IMR-90 (cell line): ENCODE results near the gene DBX1. TPM values are rescaled to one million over a fixed set of nuclear protein-coding genes. Genes with fewer than 3 reads are reported as not detected.
A peak's percentile ranks its signal among the peaks of the same experiment; 100 is the strongest.

Experiments
- ATAC-seq: fragments of 200-7000 bp; cut with Tn5 transposase; 2 replicates; pipeline ENCODE4 v1.9.1; 2020; ENCODE audit warnings: low read depth, mild to moderate bottlenecking, moderate library complexity
- BruUV-seq: library from RNA; stranded (reverse); fragments of 400-500 nt; replicated peaks from 2 replicates; lab custom pipeline; 2021; lab: Mats Ljungman, UMichigan
- CTCF ChIA-PET: fragments of 300-600 bp; formaldehyde crosslinking; extraction: SDS; loops from one replicate; lab custom pipeline; 2021; ENCODE audit warnings: antibody characterized with exemption; lab: Yijun Ruan, JAX
- POLR2A ChIA-PET: fragments of 300-600 bp; sonication (Branson Sonifier 250); formaldehyde crosslinking; loops from one replicate; lab custom pipeline; 2022; ENCODE audit warnings: antibody characterized with exemption; ENCODE audit not compliant: unreplicated experiment; lab: Charles Lee
- DNase-seq: peaks from one replicate; pipeline ENCODE4 v3.0.0; 2013
- H2AFZ ChIP-seq: replicated peaks from 2 replicates; pipeline ENCODE3; 2013; ENCODE audit warnings: low read length, mild to moderate bottlenecking; ENCODE audit not compliant: poor library complexity
- H2AK5ac ChIP-seq: 2 replicates; pipeline ENCODE4 v1.6.1; 2013; ENCODE audit warnings: low read depth, low read length, inconsistent platforms
- H2AK9ac ChIP-seq: replicated peaks from 2 replicates; pipeline ENCODE3; 2013; ENCODE audit warnings: mild to moderate bottlenecking, low read depth, low read length, moderate library complexity; ENCODE audit not compliant: poor library complexity
- H2BK120ac ChIP-seq: 2 replicates; pipeline ENCODE4 v1.6.1; 2013; ENCODE audit warnings: low read depth, low read length, inconsistent platforms
- H2BK15ac ChIP-seq: 3 replicates; pipeline ENCODE4 v1.6.1; 2013; ENCODE audit warnings: low read depth, low read length, inconsistent platforms
- H2BK20ac ChIP-seq: 2 replicates; pipeline ENCODE4 v1.6.1; 2013; ENCODE audit warnings: low read depth, mild to moderate bottlenecking, inconsistent platforms, low read length, moderate library complexity
- H2BK5ac ChIP-seq: 2 replicates; pipeline ENCODE4 v1.6.1; 2013; ENCODE audit warnings: mild to moderate bottlenecking, low read depth, low read length, inconsistent platforms; ENCODE audit not compliant: poor library complexity, severe bottlenecking
- H3K14ac ChIP-seq: replicated peaks from 2 replicates; pipeline ENCODE4 v1.6.1; 2013; ENCODE audit warnings: low read depth, low read length, inconsistent platforms
- H3K18ac ChIP-seq: 2 replicates; pipeline ENCODE4 v1.6.1; 2013; ENCODE audit warnings: low read depth, low read length, control low read depth
- H3K23ac ChIP-seq: 2 replicates; pipeline ENCODE4 v1.6.1; 2013; ENCODE audit warnings: low read depth, low read length, inconsistent platforms
- H3K27ac ChIP-seq: 2 replicates; pipeline ENCODE4 v1.5.1; 2013; ENCODE audit warnings: mild to moderate bottlenecking, control low read depth, low read length; ENCODE audit not compliant: insufficient read depth
- H3K27me3 ChIP-seq: 2 replicates; pipeline ENCODE4 v1.6.1; 2013; ENCODE audit warnings: low read length; ENCODE audit not compliant: control insufficient read depth, insufficient read depth
- H3K36me3 ChIP-seq: 2 replicates; pipeline ENCODE4 v1.6.1; 2013; ENCODE audit warnings: low read length, mixed read lengths; ENCODE audit not compliant: control insufficient read depth, insufficient read depth
- H3K4ac ChIP-seq: 2 replicates; pipeline ENCODE4 v1.6.1; 2013; ENCODE audit warnings: low read depth, low read length, inconsistent platforms
- H3K4me1 ChIP-seq: 2 replicates; pipeline ENCODE4 v1.6.1; 2013; ENCODE audit warnings: low read length, mixed read lengths; ENCODE audit not compliant: control insufficient read depth, insufficient read depth
- H3K4me2 ChIP-seq: 2 replicates; pipeline ENCODE4 v1.6.1; 2013; ENCODE audit warnings: low read depth, mild to moderate bottlenecking, control low read depth, low read length, moderate library complexity
- H3K4me3 ChIP-seq: 2 replicates; pipeline ENCODE4 v1.5.1; 2013; ENCODE audit warnings: low read depth, mild to moderate bottlenecking, control low read depth, low read length, moderate library complexity; ENCODE audit not compliant: insufficient read depth
- H3K56ac ChIP-seq: 2 replicates; pipeline ENCODE4 v1.6.1; 2013; ENCODE audit warnings: low read length, inconsistent platforms; ENCODE audit not compliant: insufficient read depth; ENCODE audit errors: extremely low read depth
- H3K79me1 ChIP-seq, 2 experiments: 2 replicates each; pipeline ENCODE4 v1.6.1; 2013; ENCODE audit warnings: low read length in 2 of 2, inconsistent platforms in 1 of 2, low read depth in 1 of 2
- H3K9ac ChIP-seq: 2 replicates; pipeline ENCODE4 v1.6.1; 2013; ENCODE audit warnings: low read depth, low read length, control low read depth
- H3K9me1 ChIP-seq: 2 replicates; pipeline ENCODE4 v1.6.1; 2013; ENCODE audit warnings: low read length, inconsistent platforms; ENCODE audit not compliant: insufficient read depth
- H3K9me3 ChIP-seq: 2 replicates; pipeline ENCODE4 v1.6.1; 2013; ENCODE audit warnings: low read length; ENCODE audit not compliant: control insufficient read depth, insufficient read depth
- H4K20me1 ChIP-seq: 2 replicates; pipeline ENCODE4 v1.6.1; 2013; ENCODE audit warnings: low read length, inconsistent platforms; ENCODE audit not compliant: insufficient read depth
- H4K5ac ChIP-seq: 2 replicates; pipeline ENCODE4 v1.6.1; 2013; ENCODE audit warnings: mild to moderate bottlenecking, low read depth, low read length, control low read depth
- H4K8ac ChIP-seq, 2 experiments: 2 replicates each; pipeline ENCODE4 v1.6.1; 2013; ENCODE audit warnings: low read depth in 2 of 2, low read length in 2 of 2, control low read depth in 1 of 2, inconsistent platforms in 1 of 2
- H4K91ac ChIP-seq: 2 replicates; pipeline ENCODE4 v1.6.1; 2013; ENCODE audit warnings: low read depth, low read length, inconsistent platforms; ENCODE audit not compliant: insufficient read depth
- BHLHE40 ChIP-seq: fragments of 150-350 bp; IDR thresholded peaks from 2 replicates; pipeline ENCODE4 v1.6.1; 2016; ENCODE audit warnings: mild to moderate bottlenecking, low read depth, low read length
- CEBPB ChIP-seq: IDR thresholded peaks from 2 replicates; pipeline ENCODE4 v1.6.1; 2012; ENCODE audit warnings: low read depth, low read length, improper control_type of control experiment
- FOS ChIP-seq: fragments of 150-350 bp; IDR thresholded peaks from 2 replicates; pipeline ENCODE4 v1.6.1; 2016; ENCODE audit warnings: low read depth, low read length
- MAFK ChIP-seq: IDR thresholded peaks from 2 replicates; pipeline ENCODE4 v1.6.1; 2012; ENCODE audit warnings: low read depth, low read length, improper control_type of control experiment
- MAZ ChIP-seq: IDR thresholded peaks from 2 replicates; pipeline ENCODE4 v1.6.1; 2012; ENCODE audit warnings: low read depth, mild to moderate bottlenecking, low read length, improper control_type of control experiment, moderate library complexity, borderline replicate concordance
- MXI1 ChIP-seq: IDR thresholded peaks from 2 replicates; pipeline ENCODE4 v1.6.1; 2012; ENCODE audit warnings: low read depth, mild to moderate bottlenecking, low read length, moderate library complexity, borderline replicate concordance
- NFE2L2 ChIP-seq: fragments of 150-350 bp; IDR thresholded peaks from 2 replicates; pipeline ENCODE4 v1.6.1; 2016; ENCODE audit warnings: low read depth, mild to moderate bottlenecking, low read length
- RAD21 ChIP-seq: IDR thresholded peaks from 2 replicates; pipeline ENCODE4 v1.6.1; 2012; ENCODE audit warnings: low read length, improper control_type of control experiment
- SMC3 ChIP-seq: fragments of 150-350 bp; IDR thresholded peaks from 2 replicates; pipeline ENCODE4 v1.6.1; 2016; ENCODE audit warnings: low read depth, mild to moderate bottlenecking, antibody characterized with exemption, low read length, moderate library complexity
- WGBS, 2 experiments: methylation state at CpG; one replicate each; pipeline versions ENCODE4 v1.1.5 to v1.1.7; 2013; ENCODE audit warnings: missing lambda C conversion rate in 2 of 2; ENCODE audit not compliant: insufficient read length in 1 of 2; ENCODE audit errors: extremely low coverage in 2 of 2; 5-methylcytosine and 5-hydroxymethylcytosine counted together
- dilution Hi-C: fragments of 300-500 bp; cut with HindIII; formaldehyde crosslinking; loops from one replicate; pipeline ENCODE4 v1.14.3; 2018; ENCODE audit warnings: low sequenced_read_pairs; ENCODE audit not compliant: unreplicated experiment
- in situ Hi-C: fragments of 300-500 bp; cut with MboI; formaldehyde crosslinking; loops from 3 replicates; pipeline ENCODE4 v1.14.3; 2019; ENCODE audit warnings: low sequenced_read_pairs, inconsistent platforms, mixed read lengths
- intact Hi-C: fragments of 100-400 bp; cut with micrococcal nuclease; formaldehyde crosslinking; loops from 2 replicates; pipeline ENCODE4 v1.10.0; 2022
- polyA plus RNA-seq, 3 experiments: library from polyadenylated mRNA; depleted of rRNA; stranded (reverse); fragments of >200 nt; gene quantifications; 2 replicates each; pipeline ENCODE4 v1.2.3, GENCODE V29; 2012; ENCODE audit warnings: low replicate concordance in 1 of 3
- total RNA-seq: library from RNA; depleted of rRNA; stranded (reverse); fragments of >200 nt; gene quantifications from 2 replicates; pipeline ENCODE4 v1.2.3, GENCODE V29; 2012
- TF ChIP-seq, protein P1 (sequence below): fragments of 150-350 bp; IDR thresholded peaks from 2 replicates; pipeline ENCODE4 v1.6.1; 2016; ENCODE audit warnings: low read depth, mild to moderate bottlenecking, low read length, moderate library complexity, borderline replicate concordance
- TF ChIP-seq, protein P2 (sequence below): fragments of 150-350 bp; IDR thresholded peaks from 2 replicates; pipeline ENCODE4 v1.6.1; 2017; ENCODE audit warnings: mild to moderate bottlenecking, antibody characterized with exemption, low read length, low read depth

DBX1 gene
- total and polyA plus RNA-seq, 2 of the 4 experiments (the other 2 are of a cell fraction), result not detected

DNA sequence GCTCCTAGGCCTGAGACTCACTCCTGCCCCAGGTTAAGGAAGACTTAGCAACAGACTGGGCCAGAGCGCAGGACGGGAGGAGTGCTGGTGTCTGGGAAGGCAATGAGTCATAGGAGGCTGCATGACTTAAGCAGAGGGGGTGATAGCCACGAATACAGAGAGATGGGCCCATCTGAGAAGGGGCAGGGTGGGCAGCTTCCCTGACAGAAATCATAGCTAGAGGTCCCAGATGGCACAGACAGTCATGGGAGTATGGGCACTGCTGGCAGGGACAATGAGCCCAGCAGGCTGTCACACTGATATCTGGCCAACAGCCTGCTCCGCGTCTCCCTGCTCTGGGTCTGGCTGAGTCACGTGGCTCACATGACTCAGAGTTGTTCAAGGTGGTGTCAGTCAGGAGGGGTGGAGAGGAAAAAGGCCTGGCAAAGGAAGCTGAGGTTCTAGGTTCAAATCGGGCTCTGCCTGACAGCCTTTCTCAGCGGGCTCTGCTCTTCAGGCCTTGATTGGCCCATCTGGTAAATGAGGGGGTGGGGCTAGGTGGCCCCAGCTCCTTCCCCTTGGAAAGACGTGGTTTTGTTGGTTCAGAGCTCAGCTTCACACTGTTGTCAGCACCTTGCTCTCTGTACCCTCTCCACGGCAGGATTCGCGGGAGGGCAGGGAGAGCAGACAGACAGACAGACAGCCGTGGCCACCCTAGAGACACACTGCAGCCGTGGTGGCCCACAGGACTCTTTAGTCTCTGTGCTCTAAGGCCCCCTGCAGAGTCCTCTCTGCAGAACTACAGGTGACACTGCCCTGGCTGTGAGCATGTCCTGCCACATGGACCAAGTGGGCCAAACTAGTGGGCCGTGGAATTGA lies 47.8 kb downstream of the DBX1 start (continued):
- TF ChIP-seq BHLHE40, result peak; percentile 86
- 0 out of 2 replicates have a peak, but pooled peaks have one; percentile 11 for TF ChIP-seq CEBPB
- TF ChIP-seq NFE2L2, result no peak; the same call in 1 of the 2 replicates

- peak overlapping the region; percentile 27 for H3K4me2 ChIP-seq
- no CpG with 5 or more reads among the region's 1 CpG for WGBS, 2 experiments
- H3K4me1 ChIP-seq, result peaks cover 19% of the 10 kb centered on the region
- peak overlapping the region; percentile 93 for H2AFZ ChIP-seq
- H3K14ac ChIP-seq, result peak overlapping the region; percentile 73
- H3K27ac ChIP-seq, result peak overlapping the region; percentile 72
- peak overlapping the region; percentile 59; the same call in 1 of the 2 replicates for H3K23ac ChIP-seq
- H3K4ac ChIP-seq, result peak overlapping the region; percentile 76
- peak; percentile 5 for ATAC-seq
- no peak for DNase-seq
- intact Hi-C loops, result loop anchor here (1.0 to 2.0 kb wide), 3 partner anchors 81 to 207 kb away; no protein-coding TSS in a partner anchor
- peaks cover 37% of the 10 kb centered on the region for H3K9me1 ChIP-seq
- H3K56ac ChIP-seq, result peak overlapping the region; percentile 68; the same call in 1 of the 2 replicates
- H4K5ac ChIP-seq, result no peak overlapping the region
- H2AK5ac ChIP-seq, result peak overlapping the region; percentile 63; the same call in 1 of the 2 replicates
- H4K8ac ChIP-seq, result peak overlapping the region in 1 of 2 experiments; percentile 78; a peak in 1 of 4 replicates
- peak overlapping the region; percentile 58 for H2BK20ac ChIP-seq
- in situ Hi-C loops, result no loop called here
- H3K9ac ChIP-seq, result 0 out of 2 replicates have a peak overlapping the region, but pooled peaks have one; percentile 5
- H2BK120ac ChIP-seq, result peak overlapping the region; percentile 80
- peak overlapping the region; percentile 38 for H2AK9ac ChIP-seq
- H3K9me3 ChIP-seq, result no peaks in the 10 kb centered on the region
- dilution Hi-C loops, result no loop called here
- peaks cover 3 to 9% of the 10 kb centered on the region in 2 experiments; a peak in 3 of 4 replicates for H3K79me1 ChIP-seq
- H3K27me3 ChIP-seq, result no peaks in the 10 kb centered on the region
- peak overlapping the region; percentile 33; the same call in 1 of the 2 replicates for H3K18ac ChIP-seq
- no peak overlapping the region for H3K4me3 ChIP-seq
- peaks cover 11% of the 10 kb centered on the region for H3K36me3 ChIP-seq
- BruUV-seq, result no TSS peak
- H4K20me1 ChIP-seq, result peaks cover 15% of the 10 kb centered on the region
- peak overlapping the region; percentile 48; the same call in 2 of the 3 replicates for H2BK15ac ChIP-seq
- POLR2A ChIA-PET, result interaction anchor here (0.6 kb wide), 1 partner anchor 312 kb away, joined by 3 read pairs; no protein-coding TSS in a partner anchor
- CTCF ChIA-PET, result interaction anchor here (0.8 to 2.0 kb wide), 4 partner anchors 15 to 161 kb away, joined by 3 to 9 read pairs (median 4); no protein-coding TSS in a partner anchor
- H2BK5ac ChIP-seq, result peak overlapping the region; percentile 81
- H4K91ac ChIP-seq, result peak overlapping the region; percentile 71
- TF ChIP-seq SMC3, result no peak
- TF ChIP-seq, protein P1, sequence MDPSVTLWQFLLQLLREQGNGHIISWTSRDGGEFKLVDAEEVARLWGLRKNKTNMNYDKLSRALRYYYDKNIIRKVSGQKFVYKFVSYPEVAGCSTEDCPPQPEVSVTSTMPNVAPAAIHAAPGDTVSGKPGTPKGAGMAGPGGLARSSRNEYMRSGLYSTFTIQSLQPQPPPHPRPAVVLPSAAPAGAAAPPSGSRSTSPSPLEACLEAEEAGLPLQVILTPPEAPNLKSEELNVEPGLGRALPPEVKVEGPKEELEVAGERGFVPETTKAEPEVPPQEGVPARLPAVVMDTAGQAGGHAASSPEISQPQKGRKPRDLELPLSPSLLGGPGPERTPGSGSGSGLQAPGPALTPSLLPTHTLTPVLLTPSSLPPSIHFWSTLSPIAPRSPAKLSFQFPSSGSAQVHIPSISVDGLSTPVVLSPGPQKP, result no peak
- TF ChIP-seq, protein P2, sequence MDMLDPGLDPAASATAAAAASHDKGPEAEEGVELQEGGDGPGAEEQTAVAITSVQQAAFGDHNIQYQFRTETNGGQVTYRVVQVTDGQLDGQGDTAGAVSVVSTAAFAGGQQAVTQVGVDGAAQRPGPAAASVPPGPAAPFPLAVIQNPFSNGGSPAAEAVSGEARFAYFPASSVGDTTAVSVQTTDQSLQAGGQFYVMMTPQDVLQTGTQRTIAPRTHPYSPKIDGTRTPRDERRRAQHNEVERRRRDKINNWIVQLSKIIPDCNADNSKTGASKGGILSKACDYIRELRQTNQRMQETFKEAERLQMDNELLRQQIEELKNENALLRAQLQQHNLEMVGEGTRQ, result no peak
- TF ChIP-seq MAFK, result no peak
- TF ChIP-seq MAZ, result no peak
- no peak for TF ChIP-seq RAD21
- no peak for TF ChIP-seq MXI1
- no peak for TF ChIP-seq FOS
These were observed 48.4 kb downstream of the DBX1 start for GRCh38 chr11:20111871-20112270.
